GM18520 (cell line): ENCODE data around the gene SMIM41.

Experiments used
- ATAC-seq: cut with Tn5 transposase; IDR thresholded peaks from one replicate; pipeline ENCODE4 v1.9.1; 2021; ENCODE audit not compliant: unreplicated experiment

The SMIM41 gene

DNA sequence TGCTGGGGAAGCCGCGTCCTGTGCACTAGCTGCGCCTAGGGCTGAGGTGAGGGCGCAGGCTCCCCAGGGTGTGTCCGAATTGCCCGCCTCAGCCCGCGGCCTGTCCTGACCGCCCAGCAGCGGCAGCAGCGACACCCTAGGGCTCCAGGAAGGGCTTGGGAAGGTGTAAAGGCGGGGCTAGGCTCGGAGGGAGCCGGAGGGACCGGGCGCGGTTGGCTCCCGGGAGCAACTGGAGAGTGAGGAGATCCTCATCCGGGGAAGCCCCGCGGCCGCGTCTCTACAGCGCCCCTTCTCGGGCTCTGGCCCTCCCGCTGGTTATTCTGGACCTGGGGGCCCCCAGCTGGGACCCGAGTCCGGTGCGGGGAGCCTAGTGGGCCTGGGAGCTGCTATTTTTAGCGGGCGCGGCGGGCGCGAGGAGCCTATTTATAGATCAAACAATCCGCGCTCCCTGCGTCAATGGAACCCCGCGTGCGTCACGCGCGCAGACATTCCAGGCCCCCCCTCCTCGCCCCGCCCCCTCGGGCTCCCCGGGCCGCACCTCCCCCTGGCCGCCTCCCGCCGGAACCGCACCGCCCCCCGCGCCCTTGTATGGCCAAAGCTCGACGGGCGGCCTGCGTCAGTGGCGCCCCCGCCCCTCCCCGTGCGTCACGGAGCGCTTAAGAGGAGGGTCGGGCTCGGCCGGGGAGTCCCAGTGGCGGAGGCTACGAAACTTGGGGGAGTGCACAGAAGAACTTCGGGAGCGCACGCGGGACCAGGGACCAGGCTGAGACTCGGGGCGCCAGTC lies 28.6 kb upstream of the SMIM41 start, which contains the start of gene NR4A1:
NR4A1 (plus strand) TSS at position 685 of the 784 bp plus-strand sequence. CDS start 2,887 bp downstream, outside the sequence.
- peak; percentile 56 for ATAC-seq

DNA sequence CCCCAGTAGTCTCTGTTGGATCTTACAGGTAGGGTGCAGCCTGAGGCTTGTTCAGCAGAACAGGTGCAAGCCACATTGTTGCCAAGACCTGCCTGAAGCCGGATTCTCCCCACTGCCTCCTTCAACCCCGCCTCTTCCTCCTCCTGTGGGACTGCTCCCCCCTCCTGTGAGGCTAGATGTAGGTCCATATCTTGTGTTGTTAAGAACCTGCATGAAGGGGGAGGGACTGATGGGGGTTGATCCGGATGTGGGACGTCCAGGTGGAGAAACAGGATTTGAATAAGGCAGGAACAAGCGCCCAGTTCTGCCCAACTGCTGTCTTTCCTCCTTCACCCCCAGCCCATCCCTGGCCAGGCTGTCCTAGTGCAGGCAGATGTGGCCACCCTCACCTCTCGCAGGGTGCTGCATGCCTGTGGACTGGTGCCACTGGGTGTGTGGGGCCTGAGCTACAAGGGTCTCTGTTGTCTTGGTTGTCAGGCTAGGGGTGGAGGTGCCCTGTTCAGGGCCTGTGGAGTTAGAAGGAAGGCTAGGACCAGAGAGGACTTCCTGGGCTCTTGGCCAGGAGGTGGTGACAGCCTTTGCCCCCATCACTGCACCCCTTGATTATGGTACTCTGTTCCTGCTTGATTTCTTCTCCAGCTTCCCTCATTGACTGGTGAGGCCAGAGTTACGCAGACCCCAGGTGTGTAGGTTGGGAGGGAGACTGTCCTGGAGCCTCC lies 26.9 kb upstream of the SMIM41 start:
- ATAC-seq: no peak

DNA sequence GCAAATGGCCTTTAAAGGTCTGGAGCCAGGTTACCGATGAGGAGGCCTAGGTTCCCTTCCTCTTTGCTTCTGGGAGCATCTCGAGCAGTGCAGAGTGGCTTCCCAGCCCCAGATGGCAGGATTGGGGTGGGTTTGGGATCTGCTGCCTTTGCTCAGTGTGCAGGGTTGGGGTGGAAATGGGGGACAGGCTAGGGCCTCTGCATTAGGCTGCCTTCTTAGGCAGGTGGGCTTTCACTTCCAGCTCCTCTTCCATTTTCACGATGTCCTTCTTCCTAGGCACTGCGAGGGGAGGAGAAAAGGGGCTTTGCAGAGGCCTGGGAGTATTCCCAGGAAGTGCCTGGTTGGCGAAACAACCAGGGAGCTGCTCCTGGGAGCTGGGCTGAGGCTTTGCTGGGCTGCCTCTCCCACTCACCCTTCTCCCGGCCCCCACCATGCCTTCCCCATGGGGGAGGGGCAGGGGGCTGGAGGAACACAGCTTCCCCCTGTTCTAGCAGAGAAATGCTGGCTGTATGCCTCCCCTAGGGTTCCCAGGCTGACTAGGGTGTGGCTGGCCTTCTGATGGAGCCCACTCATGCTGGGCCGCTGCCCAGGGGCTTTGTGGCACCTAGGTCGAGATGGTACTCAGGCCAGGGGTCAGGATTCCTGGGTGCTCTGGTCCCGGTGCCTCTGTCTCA lies 25.8 kb upstream of the SMIM41 start:
- ATAC-seq: no peak

- ATAC-seq: no peak
These were observed 25.2 kb upstream of the SMIM41 start for GRCh38 chr12:52054231-52054832.

GRCh38 chr12:52054833-52055730 lies 24.4 kb upstream of the SMIM41 start:
- no peak for ATAC-seq

GRCh38 chr12:52055731-52056711 lies 23.5 kb upstream of the SMIM41 start:
- ATAC-seq: no peak

- no peak for ATAC-seq
These were observed 22.5 kb upstream of the SMIM41 start for GRCh38 chr12:52056801-52057637.

DNA sequence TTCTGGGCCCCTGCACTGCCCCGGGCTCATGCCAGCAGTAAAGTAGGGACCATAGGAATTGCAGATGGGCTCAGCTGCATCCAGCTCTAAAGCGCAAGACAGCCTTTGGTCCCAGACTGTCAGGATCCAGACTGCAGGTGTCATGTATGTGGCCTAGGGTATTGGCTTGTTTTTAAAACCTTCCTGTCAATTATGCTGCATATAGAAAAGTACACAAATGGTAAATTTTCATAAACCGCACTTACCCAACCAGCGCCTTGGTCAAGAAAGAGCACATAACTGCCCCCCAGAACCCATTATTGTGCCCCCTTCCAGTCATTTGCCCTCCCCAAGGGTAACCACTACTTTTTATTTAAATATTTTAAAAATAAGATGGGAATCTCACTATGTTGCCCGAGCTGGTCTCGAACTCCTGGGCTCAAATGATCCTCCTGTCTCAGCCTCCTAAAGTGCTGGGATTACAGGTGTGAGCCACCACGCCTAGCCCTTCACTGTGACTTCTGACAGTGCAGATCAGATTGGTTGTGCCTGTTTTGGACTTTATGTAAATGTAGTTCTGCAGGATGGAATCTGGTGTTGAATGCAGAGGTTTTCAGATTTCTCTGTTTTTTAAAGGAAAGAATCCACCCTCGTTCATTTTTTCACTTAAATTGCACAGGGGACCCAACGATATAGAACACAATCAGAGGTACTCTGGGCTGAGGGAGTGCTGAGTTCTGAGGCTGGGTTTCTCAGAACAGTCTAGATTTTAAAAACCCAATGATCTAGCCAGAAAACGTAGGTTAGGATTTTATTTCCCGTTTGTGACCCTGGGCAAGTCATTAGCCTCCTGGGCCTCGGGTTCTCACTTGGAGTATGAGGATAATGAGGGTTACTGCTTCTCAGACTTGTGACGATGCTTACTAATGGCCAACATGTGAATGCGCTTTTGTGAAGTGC lies 21.6 kb upstream of the SMIM41 start:
- ATAC-seq: no peak

- no peak for ATAC-seq
These were observed 20.7 kb upstream of the SMIM41 start for GRCh38 chr12:52058631-52059361.

DNA sequence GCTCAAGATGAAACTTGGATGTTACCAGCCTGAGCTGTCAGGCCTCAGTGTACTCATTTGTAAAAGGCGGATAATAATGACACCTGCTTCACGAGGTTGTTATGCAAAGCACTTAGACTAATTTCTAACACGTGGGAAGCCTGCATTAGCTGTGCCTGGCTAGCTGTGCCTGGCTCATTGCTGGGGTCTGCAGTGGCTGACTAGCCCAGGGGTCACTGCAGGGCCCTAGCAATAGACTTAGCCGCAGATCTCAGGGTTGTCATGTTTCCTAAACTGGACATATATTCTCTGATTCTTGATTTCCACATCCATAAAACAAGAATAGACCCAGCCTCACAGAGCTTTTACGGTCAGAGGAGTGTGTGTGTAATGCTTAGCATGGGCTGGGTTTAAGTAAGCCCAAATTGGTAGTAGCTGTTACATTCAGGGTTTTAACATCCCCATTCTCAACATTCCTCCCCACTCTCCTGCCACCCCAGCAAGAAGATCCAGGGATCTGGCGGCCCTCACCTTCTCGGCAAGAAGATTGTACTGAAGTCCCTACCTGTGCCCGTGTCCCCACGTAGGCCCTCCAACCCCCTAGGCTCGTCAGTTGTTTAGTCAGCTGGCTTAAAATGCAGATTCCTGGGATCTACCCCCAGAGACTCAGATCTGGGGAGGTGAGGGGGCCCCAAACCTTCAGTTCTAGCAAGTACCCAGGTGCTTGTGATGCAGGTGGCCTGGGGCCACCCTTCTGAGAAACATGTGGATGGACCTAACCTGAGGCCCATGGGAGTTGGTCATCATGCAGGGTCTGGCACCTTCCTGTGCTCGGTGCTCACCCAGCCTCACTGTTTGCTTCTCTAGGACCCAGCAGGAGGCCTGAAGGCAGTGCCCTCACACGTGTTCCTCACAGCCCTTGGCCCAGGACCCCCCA lies 19.7 kb upstream of the SMIM41 start:
- ATAC-seq: no peak

GRCh38 chr12:52060498-52061177 lies 18.9 kb upstream of the SMIM41 start:
- ATAC-seq: no peak

DNA sequence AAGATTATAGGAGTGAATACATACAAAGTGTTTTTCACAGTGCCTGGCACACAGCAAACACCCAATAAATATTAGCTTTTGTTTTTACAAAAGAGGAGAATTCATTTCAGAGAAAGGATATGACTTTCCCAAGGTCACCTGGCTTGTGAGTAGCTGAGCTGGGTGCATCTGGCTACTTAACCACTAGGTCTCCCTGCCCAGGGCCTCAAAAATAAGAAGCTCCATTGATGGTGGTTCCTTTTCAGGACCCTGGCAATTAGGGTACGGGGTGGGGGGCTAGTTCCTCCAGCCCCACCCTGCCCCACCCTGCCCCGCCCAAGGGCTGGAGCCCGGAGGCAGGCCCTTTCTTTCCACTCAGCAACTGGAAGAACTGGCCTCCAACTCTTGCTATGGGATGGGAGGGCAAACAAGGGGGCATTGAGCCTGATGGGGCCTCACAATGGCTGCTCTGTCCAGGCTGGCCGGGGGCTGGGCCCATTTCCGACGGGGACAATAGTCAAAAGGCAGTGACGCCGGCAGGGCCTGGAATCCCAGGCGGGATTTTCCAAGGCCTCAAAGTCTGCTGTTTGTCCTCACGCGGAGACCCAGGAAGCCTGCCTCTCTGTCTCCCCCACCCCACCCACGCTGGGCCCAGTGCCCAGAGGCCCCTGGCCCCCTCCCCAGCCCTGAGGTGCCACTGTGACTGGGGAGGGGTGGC lies 17.9 kb upstream of the SMIM41 start:
- no peak for ATAC-seq

- no peak for ATAC-seq
These were observed 17.1 kb upstream of the SMIM41 start for GRCh38 chr12:52062167-52063081.
